GM21526 (cell line): ENCODE measurements around the gene FLT1.

Experiments
- ATAC-seq: cut with Tn5 transposase; IDR thresholded peaks from one replicate; pipeline ENCODE4 v1.9.1; 2021; ENCODE audit warnings: moderate library complexity; ENCODE audit not compliant: unreplicated experiment, low FRiP score

The FLT1 gene

GRCh38 chr13:28529836-28530235, 34.9 kb upstream of the FLT1 start:
- ATAC-seq: no peak

GRCh38 chr13:28528848-28529247, 33.9 kb upstream of the FLT1 start:
- ATAC-seq: no peak

GRCh38 chr13:28528388-28528787, 33.5 kb upstream of the FLT1 start:
- no peak for ATAC-seq

GRCh38 chr13:28527629-28528028, 32.7 kb upstream of the FLT1 start:
- ATAC-seq: no peak

GRCh38 chr13:28526876-28527275, 31.9 kb upstream of the FLT1 start:
- no peak for ATAC-seq

GRCh38 chr13:28522871-28523270, 27.9 kb upstream of the FLT1 start:
- ATAC-seq: no peak

- no peak for ATAC-seq
Measured at GRCh38 chr13:28513745-28514144, 18.8 kb upstream of the FLT1 start.

- no peak for ATAC-seq
Measured at GRCh38 chr13:28510542-28510941, 15.6 kb upstream of the FLT1 start.

- no peak for ATAC-seq
Measured at GRCh38 chr13:28510066-28510465, 15.1 kb upstream of the FLT1 start.

GRCh38 chr13:28505543-28506135, 10.7 kb upstream of the FLT1 start:
- no peak for ATAC-seq

- ATAC-seq: no peak
Measured at GRCh38 chr13:28503182-28503967, 8.4 kb upstream of the FLT1 start.

- ATAC-seq: no peak
Measured at GRCh38 chr13:28501547-28501946, 6.6 kb upstream of the FLT1 start.

GRCh38 chr13:28499609-28500008, 4.7 kb upstream of the FLT1 start:
- no peak for ATAC-seq

GRCh38 chr13:28498481-28499115, 3.7 kb upstream of the FLT1 start:
- ATAC-seq: no peak

GRCh38 chr13:28497143-28497876, 2.4 kb upstream of the FLT1 start:
- ATAC-seq: no peak

GRCh38 chr13:28496188-28496564, 1.2 kb upstream of the FLT1 start:
- ATAC-seq: no peak

GRCh38 chr13:28495538-28496187, 735 bp upstream of the FLT1 start:
- no peak for ATAC-seq

- no peak for ATAC-seq
Measured at GRCh38 chr13:28494504-28494777, 487 bp downstream of the FLT1 start.

- no peak for ATAC-seq
Measured at GRCh38 chr13:28493740-28494503, 1.0 kb downstream of the FLT1 start.
